22Rv1 (cell line): Measurements from ENCODE around the gene ALOX5.
"Not testable (repeated sequence)": the region's sequence is repeated elsewhere in the genome, so short reads cannot be mapped to it uniquely, and the experiment has no call there.

ENCODE experiments used
- H3K27ac ChIP-seq: fragments of 450-650 bp; 2 replicates; pipeline ENCODE4 v1.5.1; 2017
- CTCF ChIP-seq: fragments of 450-650 bp; IDR thresholded peaks from 2 replicates; pipeline ENCODE4 v1.5.1; 2017; ENCODE audit warnings: mild to moderate bottlenecking
- ZFX ChIP-seq: fragments of 450-650 bp; IDR thresholded peaks from 2 replicates; pipeline ENCODE4 v1.6.1; 2017; ENCODE audit warnings: antibody characterized with exemption, borderline replicate concordance

ALOX5 gene

DNA sequence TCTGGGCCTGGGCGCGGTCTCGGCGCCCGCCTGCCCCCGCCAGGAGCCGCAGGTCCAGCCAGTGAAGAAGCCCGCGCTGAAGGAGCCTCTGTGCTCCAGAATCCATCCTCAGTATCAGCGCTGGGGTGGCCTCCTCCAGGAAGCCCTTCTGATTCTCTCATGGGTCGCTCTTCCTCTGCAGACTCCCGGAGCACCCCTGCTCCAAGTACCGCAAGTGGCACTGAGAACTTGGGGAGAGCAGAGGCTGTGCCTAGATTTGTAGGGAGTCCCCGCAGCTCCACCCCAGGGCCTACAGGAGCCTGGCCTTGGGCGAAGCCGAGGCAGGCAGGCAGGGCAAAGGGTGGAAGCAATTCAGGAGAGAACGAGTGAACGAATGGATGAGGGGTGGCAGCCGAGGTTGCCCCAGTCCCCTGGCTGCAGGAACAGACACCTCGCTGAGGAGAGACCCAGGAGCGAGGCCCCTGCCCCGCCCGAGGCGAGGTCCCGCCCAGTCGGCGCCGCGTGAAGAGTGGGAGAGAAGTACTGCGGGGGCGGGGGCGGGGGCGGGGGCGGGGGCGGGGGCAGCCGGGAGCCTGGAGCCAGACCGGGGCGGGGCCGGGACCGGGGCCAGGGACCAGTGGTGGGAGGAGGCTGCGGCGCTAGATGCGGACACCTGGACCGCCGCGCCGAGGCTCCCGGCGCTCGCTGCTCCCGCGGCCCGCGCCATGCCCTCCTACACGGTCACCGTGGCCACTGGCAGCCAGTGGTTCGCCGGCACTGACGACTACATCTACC is at the start of gene ALOX5:
Gene ALOX5 (plus strand): TSS at position 641 of the 774 bp plus-strand sequence. CDS start 64 bp downstream, at position 705.
- TF ChIP-seq ZFX, result no peak
- TF ChIP-seq CTCF, result no peak
- no peak within 1 kb of the TSS for H3K27ac ChIP-seq

DNA sequence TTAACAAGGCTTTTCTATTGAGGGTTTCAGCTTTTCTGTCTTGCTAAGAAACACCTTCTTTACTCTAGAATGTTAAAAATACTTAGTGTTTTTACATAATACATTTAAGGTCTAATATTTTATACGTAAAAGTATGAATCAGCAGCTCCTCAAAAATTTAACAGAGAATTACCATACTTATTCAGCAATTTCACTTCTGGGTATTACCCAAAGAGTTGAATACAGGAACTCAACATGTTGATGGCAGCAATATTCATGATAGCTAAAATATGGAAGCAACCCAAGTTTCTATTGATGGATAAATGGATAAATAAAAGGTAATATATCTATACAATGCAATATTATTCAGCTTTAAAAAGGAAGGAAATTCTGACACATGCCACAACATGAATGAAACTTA is 48.9 kb upstream of the ALOX5 start:
- H3K27ac ChIP-seq, result no peak overlapping the region
- TF ChIP-seq ZFX (no peak), CTCF (no peak)

DNA sequence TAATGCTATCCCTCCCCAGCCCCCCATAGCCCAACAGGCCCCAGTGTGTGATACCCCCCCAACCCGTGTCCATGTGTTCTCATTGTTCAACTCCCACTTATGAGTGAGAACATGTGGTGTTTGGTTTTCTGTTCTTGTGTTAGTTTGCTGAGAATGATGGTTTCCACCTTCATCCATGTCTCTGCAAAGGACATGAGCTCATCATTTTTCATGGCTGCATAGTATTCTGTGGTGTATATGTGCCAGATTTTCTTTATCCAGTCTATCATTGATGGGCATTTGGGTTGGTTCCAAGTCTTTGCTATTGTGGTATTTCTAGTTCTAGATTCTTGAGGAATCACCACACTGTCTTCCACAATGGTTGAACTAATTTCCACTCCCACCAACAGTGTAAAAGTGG is 47.2 kb upstream of the ALOX5 start:
- H3K27ac ChIP-seq, result not testable (repeated sequence)

GRCh38 chr10:45331824-45332223 is 42.2 kb upstream of the ALOX5 start:
- H3K27ac ChIP-seq, result not testable (repeated sequence)

- no peak overlapping the region for H3K27ac ChIP-seq
Measured at GRCh38 chr10:45339894-45340293, 34.1 kb upstream of the ALOX5 start.

GRCh38 chr10:45340420-45340819 is 33.6 kb upstream of the ALOX5 start:
- not testable (repeated sequence) for H3K27ac ChIP-seq

More at GRCh38 chr10:45339894-45340293, 34.1 kb upstream of the ALOX5 start:
- TF ChIP-seq ZFX, result no peak
- no peak for TF ChIP-seq CTCF

DNA sequence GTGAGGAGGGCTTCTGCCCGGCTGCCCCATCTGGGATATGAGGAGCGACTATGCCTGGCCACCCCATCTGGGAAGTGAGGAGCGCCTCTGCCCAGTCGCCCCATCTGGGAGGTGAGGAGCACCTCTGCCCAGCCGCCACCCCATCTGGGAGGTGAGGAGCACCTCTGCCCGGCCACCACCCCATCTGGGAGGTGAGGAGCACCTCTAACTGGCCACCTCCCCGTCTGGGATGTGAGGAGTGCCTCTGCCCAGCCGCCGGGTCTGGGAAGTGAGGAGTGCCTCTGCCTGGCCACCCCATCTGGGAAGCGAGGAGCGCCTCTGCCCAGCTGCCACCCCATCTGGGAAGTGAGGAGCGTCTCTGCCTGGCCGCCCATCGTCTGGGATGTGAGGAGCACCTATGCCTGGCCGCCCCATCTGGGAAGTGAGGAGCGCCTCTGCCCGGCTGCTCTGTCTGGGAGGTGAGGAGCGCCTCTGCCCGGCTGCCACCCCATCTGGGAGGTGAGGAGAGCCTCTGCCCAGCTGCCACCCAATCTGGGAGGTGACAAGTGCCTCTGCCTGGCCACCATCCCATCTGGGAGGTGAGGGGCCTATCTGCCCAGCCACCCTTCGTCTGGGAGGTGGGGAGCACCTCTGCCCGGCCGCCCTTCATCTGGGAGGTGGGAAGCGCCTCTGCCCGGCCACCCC is 27.2 kb upstream of the ALOX5 start:
- H3K27ac ChIP-seq, result not testable (repeated sequence)

DNA sequence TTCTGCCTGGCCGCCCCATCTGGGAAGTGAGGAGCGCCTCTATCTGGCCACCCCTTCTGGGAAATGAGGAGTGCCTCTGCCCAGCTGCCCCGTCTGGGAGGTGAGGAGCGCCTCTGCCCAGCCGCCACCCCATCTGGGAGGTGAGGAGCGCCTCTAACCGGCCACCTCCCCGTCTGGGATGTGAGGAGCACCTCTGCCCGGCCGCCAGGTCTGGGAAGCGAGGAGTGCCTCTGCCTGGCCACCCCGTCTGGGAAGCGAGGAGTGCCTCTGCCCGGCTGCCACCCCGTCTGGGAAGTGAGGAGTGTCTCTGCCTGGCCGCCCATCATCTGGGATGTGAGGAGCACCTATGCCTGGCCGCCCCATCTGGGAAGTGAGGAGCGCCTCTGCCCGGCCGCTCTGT is 26.6 kb upstream of the ALOX5 start:
- H3K27ac ChIP-seq, result not testable (repeated sequence)

DNA sequence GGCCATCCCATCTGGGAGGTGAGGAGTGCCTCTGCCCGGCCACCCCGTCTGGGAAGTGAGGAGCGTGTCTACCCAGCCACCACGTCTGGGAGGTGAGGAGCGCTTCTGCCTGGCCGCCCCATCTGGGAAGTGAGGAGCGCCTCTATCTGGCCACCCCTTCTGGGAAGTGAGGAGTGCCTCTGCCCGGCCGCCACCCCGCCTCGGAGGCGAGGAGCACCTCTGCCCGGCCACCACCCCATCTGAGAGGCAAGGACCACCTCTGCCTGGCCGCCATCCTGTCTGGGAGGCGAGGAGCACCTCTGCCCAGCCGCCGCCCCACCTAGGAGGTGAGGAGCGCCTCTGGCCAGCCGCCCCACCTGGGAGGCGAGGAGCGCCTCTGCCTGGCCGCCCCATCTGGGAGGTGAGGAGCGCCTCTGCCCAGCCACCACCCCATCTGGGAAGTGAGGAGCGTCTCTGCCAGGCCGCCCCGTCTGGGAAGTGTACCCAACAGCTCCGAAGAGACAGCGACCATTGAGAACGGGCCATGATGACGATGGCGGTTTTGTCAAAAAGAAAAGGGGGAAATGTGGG is 25.7 kb upstream of the ALOX5 start:
- H3K27ac ChIP-seq, result not testable (repeated sequence)

DNA sequence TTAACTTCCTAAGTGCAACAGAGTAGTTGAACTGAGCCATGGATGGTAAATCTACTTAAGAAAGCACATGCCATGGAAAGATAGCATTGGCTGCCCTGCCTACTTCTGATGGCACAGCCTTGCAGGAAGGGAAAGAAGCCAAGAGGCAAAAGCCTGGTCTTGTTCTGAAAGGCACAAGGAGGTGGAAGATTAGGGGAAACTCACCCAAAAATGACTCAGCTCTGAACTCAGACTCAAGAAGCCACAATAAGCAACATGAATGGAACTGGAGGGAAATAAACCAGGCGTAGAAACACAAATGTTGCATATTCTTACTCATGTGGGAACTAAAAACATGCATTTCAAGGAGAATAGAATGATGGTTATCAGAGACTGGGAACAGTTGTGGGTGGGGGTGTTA is 20.8 kb upstream of the ALOX5 start:
- TF ChIP-seq CTCF (no peak), ZFX (no peak)
- no peak overlapping the region for H3K27ac ChIP-seq
